Measurements from ENCODE around the gene NKIRAS1.
"Not testable (repeated sequence)": the region's sequence is repeated elsewhere in the genome, so short reads cannot be mapped to it uniquely, and the experiment has no call there.

The NKIRAS1 gene

DNA sequence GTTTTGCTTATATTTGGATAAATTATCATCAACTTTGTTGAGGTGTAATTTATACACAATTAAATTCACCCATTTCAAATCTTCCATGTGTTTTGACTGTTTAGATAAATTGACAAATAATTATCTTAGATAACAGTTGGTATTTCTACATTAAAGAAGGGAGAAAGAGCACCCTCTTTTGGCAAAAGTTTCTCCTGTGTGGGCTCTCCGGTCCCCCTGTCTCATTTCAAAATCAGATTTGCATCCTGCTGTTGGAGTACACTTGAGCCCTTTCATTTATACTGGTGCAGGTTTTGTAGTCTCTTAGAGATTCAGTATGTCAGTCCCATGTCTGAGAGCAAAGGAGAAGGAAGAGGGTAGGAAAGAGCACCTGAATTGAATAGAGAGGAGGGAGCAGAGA, 49.4 kb downstream of the NKIRAS1 start:
- DNase-seq, result no peak

DNA sequence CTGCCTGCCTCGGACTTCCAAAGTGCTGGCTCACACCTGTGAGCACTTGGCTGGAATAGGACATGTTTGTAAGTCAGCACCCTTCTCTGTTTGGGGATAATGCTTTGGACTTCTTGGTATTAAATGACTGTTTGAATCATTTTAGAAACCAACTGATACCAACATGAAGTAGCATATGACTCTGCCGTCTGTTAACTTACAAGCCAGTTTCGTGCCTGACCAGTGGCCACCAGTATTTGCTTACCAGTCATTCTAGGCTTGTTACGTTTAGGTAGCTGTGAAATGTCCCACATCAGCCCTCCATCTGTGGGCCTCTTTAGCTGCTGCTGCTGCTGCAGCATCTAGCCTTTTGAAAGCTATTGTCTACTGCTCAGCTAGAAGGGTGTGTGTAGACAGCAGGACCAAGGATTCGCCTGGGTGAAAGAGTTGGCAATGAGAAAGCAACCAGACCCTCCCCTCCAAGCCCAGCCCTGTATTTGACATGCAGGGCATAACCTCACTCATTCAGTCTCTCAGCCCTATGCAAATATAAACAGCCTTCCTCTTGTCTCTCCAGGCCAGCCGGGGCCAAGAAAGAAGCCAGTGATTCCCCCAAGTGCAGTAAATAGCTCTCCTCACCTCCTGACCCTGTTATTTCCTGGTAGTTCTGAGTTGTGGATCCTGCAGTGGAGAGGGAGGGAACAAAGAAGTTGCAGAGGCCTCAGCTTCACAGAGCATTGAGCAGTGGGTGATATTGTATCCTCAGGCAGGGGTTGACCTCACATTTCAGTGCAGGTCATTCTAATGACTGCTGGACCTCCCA, 51.0 kb downstream of the NKIRAS1 start:
- DNase-seq, result no peak

DNA sequence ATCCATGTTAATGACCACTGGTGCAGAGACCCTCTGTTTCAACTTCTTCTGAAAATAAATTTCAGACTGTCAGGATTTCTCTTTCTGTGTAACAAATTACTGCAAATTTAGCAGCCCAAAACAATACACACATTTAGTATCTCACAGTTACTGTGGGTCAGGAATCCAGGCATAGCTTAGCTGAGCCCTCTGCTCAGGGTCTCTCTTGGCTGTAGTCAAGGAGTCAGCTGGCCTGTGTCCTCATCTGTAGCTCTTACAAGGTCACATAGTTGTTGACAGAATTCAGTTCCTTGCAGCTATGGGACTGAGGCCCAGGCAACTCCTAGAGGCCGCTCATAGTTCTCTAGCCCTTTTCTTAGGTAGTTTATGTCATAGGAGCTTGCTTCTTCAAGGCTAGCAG, 51.9 kb downstream of the NKIRAS1 start:
- DNase-seq, result no peak

DNA sequence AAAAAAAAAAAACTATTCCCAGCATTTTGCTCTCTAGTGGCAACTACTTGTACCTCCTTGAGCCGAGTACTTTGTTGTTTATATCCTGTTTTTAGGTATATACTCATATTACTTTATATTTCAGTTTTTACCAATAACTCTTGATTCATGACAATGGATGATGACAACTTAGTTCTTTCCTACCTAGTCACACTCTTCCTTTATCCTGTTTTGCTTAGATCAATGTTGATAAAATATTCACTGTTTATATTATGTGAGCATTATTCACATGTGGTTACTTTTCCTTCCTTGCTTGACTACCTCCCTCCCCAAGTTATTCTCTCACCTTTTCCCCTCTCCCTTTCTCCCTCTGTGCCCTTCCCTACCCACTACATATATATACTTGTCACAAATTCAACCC, 53.7 kb downstream of the NKIRAS1 start:
- no peak for DNase-seq

DNA sequence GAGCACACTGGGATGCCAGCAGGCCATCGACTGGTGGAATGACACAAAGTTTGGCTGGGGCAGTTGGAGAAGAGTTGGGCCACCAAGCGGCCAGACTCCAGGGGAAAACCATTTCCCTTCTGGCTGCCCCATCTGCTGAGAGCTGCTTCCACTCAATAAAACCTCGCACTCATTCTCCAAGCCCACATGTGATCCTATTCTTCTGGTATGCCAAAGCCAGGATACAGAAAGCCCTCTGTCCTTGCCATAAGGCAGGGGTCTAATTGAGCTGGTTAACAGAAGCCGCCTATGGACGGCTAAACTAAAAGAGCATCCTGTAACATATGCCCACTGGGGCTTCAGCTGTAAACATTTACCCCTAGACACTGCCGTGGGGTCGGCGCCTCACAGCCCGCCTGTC, 55.1 kb downstream of the NKIRAS1 start:
- no peak for DNase-seq

DNA sequence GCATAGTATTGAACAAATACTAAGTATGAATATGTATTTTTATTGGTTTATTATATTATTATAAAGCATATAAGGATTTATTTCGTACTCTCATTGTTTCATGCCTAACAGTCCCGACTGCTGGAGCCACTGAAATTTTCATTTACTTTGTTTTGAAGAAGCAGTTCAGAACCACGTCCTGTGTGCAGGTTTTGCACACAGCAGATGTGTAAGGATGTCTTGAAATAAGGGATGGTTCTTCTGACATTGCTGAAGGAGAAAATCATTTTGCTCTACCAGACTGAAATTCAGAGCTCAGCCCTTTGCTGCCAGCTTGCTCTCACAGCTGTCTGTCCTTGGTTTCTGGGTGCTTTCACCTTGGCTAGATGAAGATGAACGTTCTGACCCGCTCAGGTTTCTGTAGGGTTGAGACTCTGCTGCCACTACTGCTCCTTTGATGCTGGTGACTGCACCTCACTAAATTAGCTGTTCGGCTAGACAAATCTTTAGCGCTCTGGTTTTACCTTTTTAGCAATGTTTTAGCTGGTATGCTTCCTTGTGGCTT, 56.9 kb downstream of the NKIRAS1 start:
- no peak for DNase-seq

- DNase-seq, result no peak
Observed at GRCh38 chr3:23859012-23859743, 57.6 kb downstream of the NKIRAS1 start.

- DNase-seq, result no peak
Observed at GRCh38 chr3:23856286-23856685, 60.5 kb downstream of the NKIRAS1 start.

GRCh38 chr3:23849462-23849861, 67.3 kb downstream of the NKIRAS1 start:
- DNase-seq, result not testable (repeated sequence)

- DNase-seq, result no peak
Observed at GRCh38 chr3:23845326-23846216, 71.2 kb downstream of the NKIRAS1 start.

DNA sequence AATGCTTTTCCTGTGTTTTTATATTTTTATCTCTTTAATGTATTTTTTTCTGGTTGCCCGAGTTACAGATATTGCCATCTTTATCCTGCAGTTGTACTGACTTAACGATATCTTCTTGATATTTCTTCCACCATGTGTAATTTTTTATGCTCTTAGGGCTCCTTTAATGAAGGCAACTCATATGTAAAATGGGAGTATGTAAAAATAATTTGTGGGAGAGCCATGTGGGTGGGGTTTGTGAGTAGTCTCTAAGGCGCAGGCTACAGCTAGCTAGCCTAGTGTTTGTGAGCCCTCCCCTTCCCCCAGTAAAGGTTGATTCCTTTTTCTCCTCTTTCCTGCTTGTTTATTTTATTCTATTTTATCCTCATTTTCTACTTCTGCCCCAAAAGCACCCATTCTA, 72.9 kb downstream of the NKIRAS1 start:
- no peak for DNase-seq

Measured in stimulated activated CD4-positive, alpha-beta T cell treated with anti-CD3 and anti-CD28 coated beads, Interleukin-2, amount 100 ng/mL, for 24 hours (primary cell).